ENCODE data around the gene C8B.

GRCh38 chr1:56991576-56991975 is 25.8 kb upstream of the C8B start:
- no peak for TF ChIP-seq CTCF (IDR thresholded peaks at IDR 0.05)
- no peak for TF ChIP-seq EP300 (IDR thresholded peaks at IDR 0.05)

Data from tibial nerve (tissue), 4 donors.